Neural progenitor cell (in vitro differentiated cells): ENCODE measurements around the gene EIF1. TPM values are rescaled to one million over a fixed set of nuclear protein-coding genes. Genes with fewer than 3 reads are reported as not detected.
"Not testable (repeated sequence)": the region's sequence is repeated elsewhere in the genome, so short reads cannot be mapped to it uniquely, and the experiment has no call there.

Source experiments
- DNase-seq: peaks from one replicate; pipeline ENCODE4 v3.0.0-alpha.2; 2016; ENCODE audit warnings: low spot score
- H2AFZ ChIP-seq: fragments of 200-600 bp; sonication (generic); replicated peaks from 2 replicates; pipeline ENCODE4 v1.6.1; 2016; ENCODE audit warnings: antibody characterized with exemption
- H3F3A ChIP-seq: fragments of 200-600 bp; sonication (generic); 2 replicates; pipeline ENCODE4 v1.6.1; 2016; ENCODE audit warnings: antibody characterized with exemption, low read depth
- H3K27ac ChIP-seq: fragments of 200-600 bp; sonication (generic); 2 replicates; pipeline ENCODE4 v1.5.1; 2016; ENCODE audit warnings: mild to moderate bottlenecking
- H3K27me3 ChIP-seq: fragments of 200-600 bp; sonication (generic); 2 replicates; pipeline ENCODE4 v1.6.1; 2016; ENCODE audit warnings: mild to moderate bottlenecking, moderate library complexity
- H3K36me3 ChIP-seq: fragments of 200-600 bp; sonication (generic); 2 replicates; pipeline ENCODE4 v1.5.1; 2016
- H3K4me1 ChIP-seq: fragments of 200-600 bp; sonication (generic); 2 replicates; pipeline ENCODE4 v1.6.1; 2016; ENCODE audit warnings: mixed run types
- H3K4me2 ChIP-seq: fragments of 200-600 bp; sonication (generic); 2 replicates; pipeline ENCODE4 v1.6.1; 2016
- H3K4me3 ChIP-seq: fragments of 200-600 bp; sonication (generic); 2 replicates; pipeline ENCODE4 v1.5.1; 2016
- H3K79me2 ChIP-seq: fragments of 200-600 bp; sonication (generic); 2 replicates; pipeline ENCODE4 v1.6.1; 2016; ENCODE audit warnings: low read depth
- H3K9ac ChIP-seq: fragments of 200-600 bp; sonication (generic); 2 replicates; pipeline ENCODE4 v1.6.1; 2016
- H3K9me3 ChIP-seq: fragments of 200-600 bp; sonication (generic); 2 replicates; pipeline ENCODE4 v1.5.1; 2016; ENCODE audit warnings: low read depth
- H4K20me1 ChIP-seq: fragments of 200-600 bp; sonication (generic); 2 replicates; pipeline ENCODE4 v1.6.1; 2016; ENCODE audit warnings: low read depth
- H3K27ac Mint-ChIP-seq: 3 replicates; pipeline ENCODE4 v1.8.0; 2021; ENCODE audit warnings: mixed read lengths
- H3K27me3 Mint-ChIP-seq: 2 replicates; pipeline ENCODE4 v1.8.0; 2022; ENCODE audit warnings: low read depth, mild to moderate bottlenecking, inconsistent platforms, moderate library complexity, mixed read lengths; ENCODE audit not compliant: insufficient read depth
- H3K36me3 Mint-ChIP-seq: 3 replicates; pipeline ENCODE4 v1.8.0; 2021; ENCODE audit warnings: mixed read lengths
- H3K4me1 Mint-ChIP-seq: 3 replicates; pipeline ENCODE4 v1.8.0; 2021; ENCODE audit warnings: mixed read lengths
- H3K4me3 Mint-ChIP-seq: 3 replicates; pipeline ENCODE4 v1.8.0; 2021; ENCODE audit warnings: mild to moderate bottlenecking, moderate library complexity, mixed read lengths
- H3K9me3 Mint-ChIP-seq: 3 replicates; pipeline ENCODE4 v1.8.0; 2020; ENCODE audit warnings: mixed read lengths
- CTCF ChIP-seq: fragments of 200-600 bp; sonication (generic); IDR thresholded peaks from 2 replicates; pipeline ENCODE4 v1.5.1; 2017; ENCODE audit warnings: antibody characterized with exemption, mild to moderate bottlenecking
- EZH2 ChIP-seq: fragments of 200-600 bp; sonication (generic); IDR thresholded peaks from 2 replicates; pipeline ENCODE4 v1.6.1; 2017; ENCODE audit warnings: antibody characterized with exemption, mild to moderate bottlenecking, moderate library complexity
- EZH2phosphoT487 ChIP-seq: fragments of 200-600 bp; sonication (generic); IDR thresholded peaks from 2 replicates; pipeline ENCODE4 v1.6.1; 2017; ENCODE audit warnings: antibody characterized with exemption
- total RNA-seq: library from RNA; depleted of rRNA; stranded (reverse); fragments of >200 nt; gene quantifications from 2 replicates; pipeline ENCODE4 v1.2.3, GENCODE V29; 2015; ENCODE audit warnings: low replicate concordance

Gene EIF1
- total RNA-seq, 1 donor from 2014 or later, result 91.4 TPM

- H3K27me3 ChIP-seq, result no peaks in the 10 kb centered on the region
- H3F3A ChIP-seq, result peaks cover 4% of the 10 kb centered on the region
- H3K36me3 ChIP-seq, result no peaks in the 10 kb centered on the region
- H4K20me1 ChIP-seq, result no peaks in the 10 kb centered on the region
- no peak for DNase-seq
- no peak overlapping the region for H3K4me3 ChIP-seq
- no peaks in the 10 kb centered on the region for H3K9me3 ChIP-seq
- peak overlapping the region; percentile 41 for H3K4me3 Mint-ChIP-seq
- H3K27ac ChIP-seq, result no peak overlapping the region
- H3K27me3 Mint-ChIP-seq, result peaks cover 13% of the 10 kb centered on the region
- no peak overlapping the region for H2AFZ ChIP-seq
- H3K79me2 ChIP-seq, result no peaks in the 10 kb centered on the region
- H3K4me1 Mint-ChIP-seq, result peaks cover 11% of the 10 kb centered on the region
- H3K36me3 Mint-ChIP-seq, result no peaks in the 10 kb centered on the region
- H3K9ac ChIP-seq, result no peak overlapping the region
- no peaks in the 10 kb centered on the region for H3K4me1 ChIP-seq
- no peak overlapping the region for H3K4me2 ChIP-seq
- TF ChIP-seq EZH2phosphoT487, result no peak
- no peak for TF ChIP-seq EZH2
- no peak for TF ChIP-seq CTCF
- no peaks in the 10 kb centered on the region for H3K9me3 Mint-ChIP-seq
- H3K27ac Mint-ChIP-seq, result no peak overlapping the region
Measured at GRCh38 chr17:41639492-41640473, 48.9 kb upstream of the EIF1 start.

GRCh38 chr17:41640596-41640995 lies 48.1 kb upstream of the EIF1 start:
- H3K4me1 ChIP-seq, H3K79me2 ChIP-seq, H2AFZ ChIP-seq: not testable (repeated sequence)

GRCh38 chr17:41642252-41643156 lies 46.2 kb upstream of the EIF1 start:
- Histone ChIP-seq H3F3A (no peaks in the 10 kb centered on the region), H2AFZ (no peak overlapping the region), H3K9me3 (no peaks in the 10 kb centered on the region), H3K27ac (no peak overlapping the region), H3K36me3 (no peaks in the 10 kb centered on the region), H3K79me2 (no peaks in the 10 kb centered on the region), H3K4me1 (no peaks in the 10 kb centered on the region), H3K4me2 (no peak overlapping the region), H3K9ac (no peak overlapping the region), H3K4me3 (no peak overlapping the region), H3K27me3 (no peaks in the 10 kb centered on the region), H4K20me1 (no peaks in the 10 kb centered on the region)
- TF ChIP-seq CTCF, result no peak
- no peak for TF ChIP-seq EZH2phosphoT487
- TF ChIP-seq EZH2, result no peak
- H3K27me3 Mint-ChIP-seq, result peaks cover 13% of the 10 kb centered on the region
- H3K4me3 Mint-ChIP-seq, result no peak overlapping the region
- H3K27ac Mint-ChIP-seq, result no peak overlapping the region
- peaks cover 2% of the 10 kb centered on the region for H3K4me1 Mint-ChIP-seq
- H3K9me3 Mint-ChIP-seq, result no peaks in the 10 kb centered on the region
- no peaks in the 10 kb centered on the region for H3K36me3 Mint-ChIP-seq
- no peak for DNase-seq

More at GRCh38 chr17:41640596-41640995, 48.1 kb upstream of the EIF1 start:
- not testable (repeated sequence) for H3K27me3 ChIP-seq, H3F3A ChIP-seq, DNase-seq, H3K4me1 Mint-ChIP-seq, H3K36me3 Mint-ChIP-seq, H3K9me3 Mint-ChIP-seq, H3K27ac Mint-ChIP-seq, H4K20me1 ChIP-seq, H3K36me3 ChIP-seq, H3K27ac ChIP-seq, H3K4me2 ChIP-seq, H3K4me3 ChIP-seq, H3K9ac ChIP-seq, H3K9me3 ChIP-seq, H3K4me3 Mint-ChIP-seq
- H3K27me3 Mint-ChIP-seq, result peaks cover 13% of the 10 kb centered on the region
